ENCODE data around the gene SLC35F3. TPM values are rescaled to one million over a fixed set of nuclear protein-coding genes. Genes with fewer than 3 reads are reported as not detected.

The SLC35F3 gene
- total RNA-seq, 1 experiment from 2014 or later: 0.94 TPM

DNA sequence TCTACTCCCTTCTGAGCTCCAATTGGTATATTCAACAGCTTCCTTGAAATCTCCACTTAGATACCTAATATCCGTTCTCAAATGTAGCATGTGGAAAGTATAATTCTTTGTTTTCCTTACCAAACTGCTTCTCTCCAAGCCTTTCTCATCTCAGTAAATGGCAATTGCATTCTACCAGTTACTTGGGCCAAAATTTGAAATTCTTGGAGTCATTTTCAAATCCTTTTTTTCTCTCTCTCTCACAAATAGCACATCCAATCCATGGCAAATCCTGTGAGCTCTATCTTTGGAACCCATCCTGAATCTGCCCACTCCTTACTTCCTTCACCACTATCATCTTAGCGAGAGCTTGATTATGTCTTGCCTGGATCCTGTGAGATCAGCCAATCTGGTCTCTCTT is 39.3 kb upstream of the SLC35F3 start:
- peaks cover 55% of the 10 kb centered on the region for H3K9me3 Mint-ChIP-seq
- ChIA-PET POLR2A (no interaction called here), CTCF (no interaction called here)
- DNase-seq (ENCODE audit: low spot score): no peak
- H3K36me3 Mint-ChIP-seq: peaks cover 28% of the 10 kb centered on the region
- no peak overlapping the region for H3K27ac Mint-ChIP-seq
- H3K4me1 Mint-ChIP-seq: no peaks in the 10 kb centered on the region
- no peak overlapping the region for H3K4me3 Mint-ChIP-seq
- TF ChIP-seq GRHL2 (CRISPR knock-in tag; IDR thresholded peaks at IDR 0.05; ENCODE audit: insufficient replicate concordance, severe bottlenecking): no peak
- ATAC-seq: no peak
- H3K27me3 Mint-ChIP-seq (ENCODE audit: low read depth): peaks cover 7% of the 10 kb centered on the region; the same call in 1 of the 2 replicates

DNA sequence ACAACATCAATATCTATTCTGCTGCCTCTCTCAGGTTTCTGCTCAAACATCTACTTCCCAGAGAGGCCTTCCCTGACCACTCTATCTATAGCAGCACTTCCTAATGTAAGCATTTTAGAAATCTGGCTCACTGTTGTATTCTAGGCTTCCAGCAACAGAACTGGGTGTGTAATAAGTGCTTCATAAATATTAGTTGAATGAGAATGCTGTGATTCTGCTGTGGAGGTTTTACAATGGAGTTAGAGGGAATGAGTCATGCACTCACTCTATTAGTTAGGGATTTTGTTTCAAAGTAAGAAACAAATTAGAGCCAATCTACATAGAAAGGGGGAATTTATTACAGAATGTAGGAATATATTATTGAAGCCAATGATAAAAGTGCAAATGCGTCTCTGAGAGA is 38.6 kb upstream of the SLC35F3 start:
- Mint-ChIP-seq H3K36me3 (peaks cover 28% of the 10 kb centered on the region), H3K27ac (no peak overlapping the region), H3K4me1 (no peaks in the 10 kb centered on the region), H3K9me3 (peaks cover 55% of the 10 kb centered on the region), H3K4me3 (no peak overlapping the region), H3K27me3 (ENCODE audit: low read depth) (peaks cover 7% of the 10 kb centered on the region; the same call in 1 of the 2 replicates)
- ChIA-PET POLR2A (no interaction called here), CTCF (no interaction called here)
- no peak for DNase-seq (ENCODE audit: low spot score)
- no peak for ATAC-seq
- TF ChIP-seq, protein P1, sequence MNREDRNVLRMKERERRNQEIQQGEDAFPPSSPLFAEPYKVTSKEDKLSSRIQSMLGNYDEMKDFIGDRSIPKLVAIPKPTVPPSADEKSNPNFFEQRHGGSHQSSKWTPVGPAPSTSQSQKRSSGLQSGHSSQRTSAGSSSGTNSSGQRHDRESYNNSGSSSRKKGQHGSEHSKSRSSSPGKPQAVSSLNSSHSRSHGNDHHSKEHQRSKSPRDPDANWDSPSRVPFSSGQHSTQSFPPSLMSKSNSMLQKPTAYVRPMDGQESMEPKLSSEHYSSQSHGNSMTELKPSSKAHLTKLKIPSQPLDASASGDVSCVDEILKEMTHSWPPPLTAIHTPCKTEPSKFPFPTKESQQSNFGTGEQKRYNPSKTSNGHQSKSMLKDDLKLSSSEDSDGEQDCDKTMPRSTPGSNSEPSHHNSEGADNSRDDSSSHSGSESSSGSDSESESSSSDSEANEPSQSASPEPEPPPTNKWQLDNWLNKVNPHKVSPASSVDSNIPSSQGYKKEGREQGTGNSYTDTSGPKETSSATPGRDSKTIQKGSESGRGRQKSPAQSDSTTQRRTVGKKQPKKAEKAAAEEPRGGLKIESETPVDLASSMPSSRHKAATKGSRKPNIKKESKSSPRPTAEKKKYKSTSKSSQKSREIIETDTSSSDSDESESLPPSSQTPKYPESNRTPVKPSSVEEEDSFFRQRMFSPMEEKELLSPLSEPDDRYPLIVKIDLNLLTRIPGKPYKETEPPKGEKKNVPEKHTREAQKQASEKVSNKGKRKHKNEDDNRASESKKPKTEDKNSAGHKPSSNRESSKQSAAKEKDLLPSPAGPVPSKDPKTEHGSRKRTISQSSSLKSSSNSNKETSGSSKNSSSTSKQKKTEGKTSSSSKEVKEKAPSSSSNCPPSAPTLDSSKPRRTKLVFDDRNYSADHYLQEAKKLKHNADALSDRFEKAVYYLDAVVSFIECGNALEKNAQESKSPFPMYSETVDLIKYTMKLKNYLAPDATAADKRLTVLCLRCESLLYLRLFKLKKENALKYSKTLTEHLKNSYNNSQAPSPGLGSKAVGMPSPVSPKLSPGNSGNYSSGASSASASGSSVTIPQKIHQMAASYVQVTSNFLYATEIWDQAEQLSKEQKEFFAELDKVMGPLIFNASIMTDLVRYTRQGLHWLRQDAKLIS (CRISPR knock-in tag; IDR thresholded peaks at IDR 0.05; ENCODE audit: borderline replicate concordance): no peak
- TF ChIP-seq, protein P2, sequence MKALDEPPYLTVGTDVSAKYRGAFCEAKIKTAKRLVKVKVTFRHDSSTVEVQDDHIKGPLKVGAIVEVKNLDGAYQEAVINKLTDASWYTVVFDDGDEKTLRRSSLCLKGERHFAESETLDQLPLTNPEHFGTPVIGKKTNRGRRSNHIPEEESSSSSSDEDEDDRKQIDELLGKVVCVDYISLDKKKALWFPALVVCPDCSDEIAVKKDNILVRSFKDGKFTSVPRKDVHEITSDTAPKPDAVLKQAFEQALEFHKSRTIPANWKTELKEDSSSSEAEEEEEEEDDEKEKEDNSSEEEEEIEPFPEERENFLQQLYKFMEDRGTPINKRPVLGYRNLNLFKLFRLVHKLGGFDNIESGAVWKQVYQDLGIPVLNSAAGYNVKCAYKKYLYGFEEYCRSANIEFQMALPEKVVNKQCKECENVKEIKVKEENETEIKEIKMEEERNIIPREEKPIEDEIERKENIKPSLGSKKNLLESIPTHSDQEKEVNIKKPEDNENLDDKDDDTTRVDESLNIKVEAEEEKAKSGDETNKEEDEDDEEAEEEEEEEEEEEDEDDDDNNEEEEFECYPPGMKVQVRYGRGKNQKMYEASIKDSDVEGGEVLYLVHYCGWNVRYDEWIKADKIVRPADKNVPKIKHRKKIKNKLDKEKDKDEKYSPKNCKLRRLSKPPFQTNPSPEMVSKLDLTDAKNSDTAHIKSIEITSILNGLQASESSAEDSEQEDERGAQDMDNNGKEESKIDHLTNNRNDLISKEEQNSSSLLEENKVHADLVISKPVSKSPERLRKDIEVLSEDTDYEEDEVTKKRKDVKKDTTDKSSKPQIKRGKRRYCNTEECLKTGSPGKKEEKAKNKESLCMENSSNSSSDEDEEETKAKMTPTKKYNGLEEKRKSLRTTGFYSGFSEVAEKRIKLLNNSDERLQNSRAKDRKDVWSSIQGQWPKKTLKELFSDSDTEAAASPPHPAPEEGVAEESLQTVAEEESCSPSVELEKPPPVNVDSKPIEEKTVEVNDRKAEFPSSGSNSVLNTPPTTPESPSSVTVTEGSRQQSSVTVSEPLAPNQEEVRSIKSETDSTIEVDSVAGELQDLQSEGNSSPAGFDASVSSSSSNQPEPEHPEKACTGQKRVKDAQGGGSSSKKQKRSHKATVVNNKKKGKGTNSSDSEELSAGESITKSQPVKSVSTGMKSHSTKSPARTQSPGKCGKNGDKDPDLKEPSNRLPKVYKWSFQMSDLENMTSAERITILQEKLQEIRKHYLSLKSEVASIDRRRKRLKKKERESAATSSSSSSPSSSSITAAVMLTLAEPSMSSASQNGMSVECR (CRISPR knock-in tag; IDR thresholded peaks at IDR 0.05; ENCODE audit: borderline replicate concordance): no peak
- TF ChIP-seq SMAD4 (CRISPR knock-in tag; IDR thresholded peaks at IDR 0.05) (no peak), SMAD3 (CRISPR knock-in tag; IDR thresholded peaks at IDR 0.05; ENCODE audit: borderline replicate concordance) (no peak), TEAD4 (CRISPR knock-in tag; IDR thresholded peaks at IDR 0.05) (no peak), RORB (CRISPR knock-in tag; IDR thresholded peaks at IDR 0.05) (no peak), GTF2I (CRISPR knock-in tag; conservative IDR thresholded peaks at IDR 0.05) (no peak), ZNF396 (CRISPR knock-in tag; IDR thresholded peaks at IDR 0.05; ENCODE audit: borderline replicate concordance) (no peak), ZNF219 (CRISPR knock-in tag; IDR thresholded peaks at IDR 0.05; ENCODE audit: borderline replicate concordance) (no peak), NR3C1 (CRISPR knock-in tag; conservative IDR thresholded peaks at IDR 0.05; ENCODE audit: low read depth) (no peak), PRRX2 (CRISPR knock-in tag; IDR thresholded peaks at IDR 0.05) (no peak)
- TF ChIP-seq, protein P3, sequence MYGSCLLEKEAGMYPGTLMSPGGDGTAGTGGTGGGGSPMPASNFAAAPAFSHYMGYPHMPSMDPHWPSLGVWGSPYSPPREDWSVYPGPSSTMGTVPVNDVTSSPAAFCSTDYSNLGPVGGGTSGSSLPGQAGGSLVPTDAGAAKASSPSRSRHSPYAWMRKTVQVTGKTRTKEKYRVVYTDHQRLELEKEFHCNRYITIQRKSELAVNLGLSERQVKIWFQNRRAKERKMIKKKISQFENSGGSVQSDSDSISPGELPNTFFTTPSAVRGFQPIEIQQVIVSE (CRISPR knock-in tag; IDR thresholded peaks at IDR 0.05; ENCODE audit: borderline replicate concordance): no peak
- TF ChIP-seq, protein P4, sequence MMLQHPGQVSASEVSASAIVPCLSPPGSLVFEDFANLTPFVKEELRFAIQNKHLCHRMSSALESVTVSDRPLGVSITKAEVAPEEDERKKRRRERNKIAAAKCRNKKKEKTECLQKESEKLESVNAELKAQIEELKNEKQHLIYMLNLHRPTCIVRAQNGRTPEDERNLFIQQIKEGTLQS (CRISPR knock-in tag; conservative IDR thresholded peaks at IDR 0.05): no peak
